GM23338 (cell line): ENCODE data around the gene CELF2. TPM values are rescaled to one million over a fixed set of nuclear protein-coding genes. Genes with fewer than 3 reads are reported as not detected.

Experiments used
- ATAC-seq: fragments of 200-7000 bp; cut with Tn5 transposase; 3 replicates; pipeline ENCODE4 v1.9.1; 2020
- DNase-seq: peaks from one replicate; pipeline ENCODE4 v3.0.0-alpha.2; 2015; ENCODE audit warnings: low spot score
- H2AFZ ChIP-seq: fragments of 200-600 bp; sonication (generic); 2 replicates; pipeline ENCODE4 v1.8.0; 2016; ENCODE audit warnings: antibody characterized with exemption, mild to moderate bottlenecking, moderate library complexity
- H3F3A ChIP-seq: fragments of 200-600 bp; sonication (generic); replicated peaks from 2 replicates; pipeline ENCODE4 v1.8.0; 2017; ENCODE audit warnings: antibody characterized with exemption, mixed run types, low read depth
- H3K27ac ChIP-seq: fragments of 200-600 bp; sonication (generic); 2 replicates; pipeline ENCODE4 v1.6.1; 2016; ENCODE audit warnings: low read depth
- H3K27me3 ChIP-seq: fragments of 200-600 bp; sonication (generic); 2 replicates; pipeline ENCODE4 v1.8.0; 2016; ENCODE audit warnings: mild to moderate bottlenecking, mixed run types, moderate library complexity; ENCODE audit not compliant: insufficient read depth
- H3K36me3 ChIP-seq: fragments of 200-600 bp; sonication (generic); 2 replicates; pipeline ENCODE4 v1.8.0; 2016; ENCODE audit warnings: mild to moderate bottlenecking; ENCODE audit not compliant: insufficient read depth
- H3K4me1 ChIP-seq: fragments of 200-600 bp; sonication (generic); 2 replicates; pipeline ENCODE4 v1.8.0; 2016; ENCODE audit warnings: mild to moderate bottlenecking, moderate library complexity; ENCODE audit not compliant: insufficient read depth
- H3K4me2 ChIP-seq: fragments of 200-600 bp; sonication (generic); 2 replicates; pipeline ENCODE4 v1.7.1; 2017; ENCODE audit warnings: mixed run types
- H3K4me3 ChIP-seq: fragments of 200-600 bp; sonication (generic); 2 replicates; pipeline ENCODE4 v1.6.1; 2016; ENCODE audit warnings: mixed run types
- H3K79me2 ChIP-seq: fragments of 200-600 bp; sonication (generic); replicated peaks from 2 replicates; pipeline ENCODE4 v1.8.0; 2017; ENCODE audit warnings: mild to moderate bottlenecking; ENCODE audit not compliant: insufficient read depth
- H3K9me2 ChIP-seq: fragments of 200-600 bp; sonication (generic); 2 replicates; pipeline ENCODE4 v1.8.0; 2017; ENCODE audit not compliant: insufficient read depth
- H4K20me1 ChIP-seq: fragments of 200-600 bp; sonication (generic); replicated peaks from 2 replicates; pipeline ENCODE4 v1.8.0; 2017; ENCODE audit warnings: mild to moderate bottlenecking; ENCODE audit not compliant: insufficient read depth
- H3K27ac Mint-ChIP-seq: 2 replicates; pipeline ENCODE4 v1.8.0; 2020; ENCODE audit warnings: inconsistent platforms, mild to moderate bottlenecking, moderate library complexity, mixed read lengths
- H3K27me3 Mint-ChIP-seq: 3 replicates; pipeline ENCODE4 v1.8.0; 2022; ENCODE audit warnings: low read depth, mild to moderate bottlenecking, moderate library complexity, mixed read lengths, inconsistent platforms; ENCODE audit not compliant: insufficient read depth, poor library complexity
- H3K36me3 Mint-ChIP-seq: 3 replicates; pipeline ENCODE4 v1.8.0; 2021; ENCODE audit warnings: low read depth, mild to moderate bottlenecking, inconsistent platforms, moderate library complexity, mixed read lengths
- H3K4me1 Mint-ChIP-seq: 3 replicates; pipeline ENCODE4 v1.8.0; 2020; ENCODE audit warnings: mild to moderate bottlenecking, inconsistent platforms, mixed read lengths
- H3K4me3 Mint-ChIP-seq: 3 replicates; pipeline ENCODE4 v1.8.0; 2021; ENCODE audit warnings: moderate library complexity, mild to moderate bottlenecking, inconsistent platforms, mixed read lengths
- H3K9me3 Mint-ChIP-seq: 3 replicates; pipeline ENCODE4 v1.8.0; 2020; ENCODE audit warnings: moderate library complexity, mild to moderate bottlenecking, inconsistent platforms, mixed read lengths
- CREB1 ChIP-seq: fragments of 250-450 bp; sonication (Bioruptor Pico); IDR thresholded peaks from 2 replicates; pipeline ENCODE4 v1.5.0; 2020; ENCODE audit warnings: low read depth, mild to moderate bottlenecking, moderate library complexity
- CTCF ChIP-seq, 2 experiments: fragments of 200-600 bp in 1 of 2; sonication (generic) in 1 of 2; conservative IDR thresholded peaks; 2 replicates each; pipeline versions ENCODE4 v1.5.1 to v1.6.1; 2016 to 2017; ENCODE audit warnings: antibody characterized with exemption in 2 of 2, low read depth in 2 of 2, mild to moderate bottlenecking in 2 of 2, moderate library complexity in 1 of 2
- EZH2 ChIP-seq: fragments of 200-600 bp; sonication (generic); IDR thresholded peaks from one replicate; pipeline ENCODE4 v1.8.0; 2017; ENCODE audit warnings: antibody characterized with exemption, mild to moderate bottlenecking, low read depth; ENCODE audit not compliant: unreplicated experiment
- EZH2phosphoT487 ChIP-seq: fragments of 200-600 bp; sonication (generic); IDR thresholded peaks from one replicate; pipeline ENCODE4 v1.8.1; 2018; ENCODE audit warnings: antibody characterized with exemption; ENCODE audit not compliant: unreplicated experiment
- JUNB ChIP-seq: IDR thresholded peaks from one replicate; pipeline ENCODE4 v1.6.1; 2016; ENCODE audit warnings: antibody characterized with exemption; ENCODE audit not compliant: unreplicated experiment
- POLR2AphosphoS5 ChIP-seq: IDR thresholded peaks from 2 replicates; pipeline ENCODE4 v1.6.1; 2016; ENCODE audit warnings: antibody characterized with exemption, low read depth
- REST ChIP-seq: IDR thresholded peaks from one replicate; pipeline ENCODE4 v1.6.1; 2018; ENCODE audit warnings: antibody characterized with exemption; ENCODE audit not compliant: unreplicated experiment
- STAT1 ChIP-seq: IDR thresholded peaks from one replicate; pipeline ENCODE4 v1.6.1; 2016; ENCODE audit warnings: antibody characterized with exemption; ENCODE audit not compliant: unreplicated experiment
- ZNF114 ChIP-seq: fragments of 250-450 bp; sonication (Bioruptor Pico); IDR thresholded peaks from 2 replicates; pipeline ENCODE4 v1.5.0; 2020; ENCODE audit warnings: mild to moderate bottlenecking, moderate library complexity
- ZNF462 ChIP-seq: fragments of 250-450 bp; sonication (Bioruptor Pico); IDR thresholded peaks from 2 replicates; pipeline ENCODE4 v1.5.0; 2020; ENCODE audit warnings: mild to moderate bottlenecking, moderate library complexity
- polyA plus RNA-seq: library from polyadenylated mRNA; unstranded; fragments of >200 nt; fragmentation: Nextera tagmentation; extraction: Ambion mirVana; gene quantifications from 2 replicates; pipeline ENCODE4 v1.2.1, GENCODE V29; 2016
- total RNA-seq: library from RNA; depleted of rRNA; stranded (reverse); fragments of >200 nt; shearing (Covaris generic); gene quantifications from 2 replicates; pipeline ENCODE4 v1.2.3, GENCODE V29; 2014

The CELF2 gene
- total and polyA plus RNA-seq, 2 experiments from 2014 or later, result 18.1 to 22.5 TPM

- DNase-seq (no peak), ATAC-seq (no peak)
- Mint-ChIP-seq H3K9me3 (no peaks in the 10 kb centered on the region), H3K36me3 (no peaks in the 10 kb centered on the region), H3K4me3 (no peak overlapping the region), H3K4me1 (no peaks in the 10 kb centered on the region), H3K27me3 (no peaks in the 10 kb centered on the region), H3K27ac (no peak overlapping the region; the same call in 1 of the 2 replicates)
- TF ChIP-seq EZH2 (no peak), CREB1 (no peak), CTCF (conservative IDR thresholded peaks at IDR 0.05; ENCODE audit: low read depth in 2 of 2) (no peak), POLR2AphosphoS5 (no peak), EZH2phosphoT487 (no peak), ZNF114 (CRISPR knock-in tag) (no peak)
- no peak overlapping the region for H3K4me2 ChIP-seq
- H3K9me2 ChIP-seq, result peaks cover 11% of the 10 kb centered on the region
- H3K27ac ChIP-seq, result no peak overlapping the region
- no peaks in the 10 kb centered on the region for H3K79me2 ChIP-seq
- H3F3A ChIP-seq, result no peaks in the 10 kb centered on the region
- H3K27me3 ChIP-seq, result no peaks in the 10 kb centered on the region
- no peaks in the 10 kb centered on the region for H3K36me3 ChIP-seq
- no peak overlapping the region for H3K4me3 ChIP-seq
- no peaks in the 10 kb centered on the region; the same call in 1 of the 2 replicates for H3K4me1 ChIP-seq
- H2AFZ ChIP-seq, result no peak overlapping the region
- no peaks in the 10 kb centered on the region for H4K20me1 ChIP-seq
Observed at GRCh38 chr10:11086177-11086840, 68.6 kb downstream of the CELF2 start.

GRCh38 chr10:11087372-11087771, 69.7 kb downstream of the CELF2 start:
- Mint-ChIP-seq H3K27me3 (no peaks in the 10 kb centered on the region), H3K36me3 (no peaks in the 10 kb centered on the region), H3K4me3 (no peak overlapping the region), H3K4me1 (no peaks in the 10 kb centered on the region), H3K27ac (no peak overlapping the region), H3K9me3 (no peaks in the 10 kb centered on the region)
- Histone ChIP-seq H3K4me2 (no peak overlapping the region), H3K4me1 (no peaks in the 10 kb centered on the region; the same call in 1 of the 2 replicates), H4K20me1 (no peaks in the 10 kb centered on the region), H2AFZ (no peak overlapping the region), H3K79me2 (no peaks in the 10 kb centered on the region), H3K27ac (no peak overlapping the region), H3F3A (no peaks in the 10 kb centered on the region), H3K4me3 (no peak overlapping the region), H3K9me2 (peaks cover 11% of the 10 kb centered on the region), H3K36me3 (no peaks in the 10 kb centered on the region), H3K27me3 (no peaks in the 10 kb centered on the region)
- DNase-seq, result no peak
- no peak for ATAC-seq
- TF ChIP-seq STAT1, result no peak
- no peak for TF ChIP-seq POLR2AphosphoS5
- TF ChIP-seq ZNF114 (CRISPR knock-in tag), result no peak
- no peak for TF ChIP-seq REST
- no peak for TF ChIP-seq JUNB
- TF ChIP-seq ZNF462 (CRISPR knock-in tag), result no peak
